MM.1S (cell line): ENCODE results near the gene SMAD4.

ENCODE experiments used
- DNase-seq: peaks from one replicate; pipeline ENCODE4 v3.0.0-alpha.2; 2015
- H2AFZ ChIP-seq: fragments of 300-600 bp; sonication (generic); 2 replicates; pipeline ENCODE4 v1.6.0; 2016; ENCODE audit warnings: antibody characterized with exemption, low read length
- H3F3A ChIP-seq: fragments of 300-600 bp; sonication (generic); 2 replicates; pipeline ENCODE4 v1.6.1; 2016; ENCODE audit warnings: mild to moderate bottlenecking, antibody characterized with exemption, low read length, moderate library complexity, mixed read lengths; ENCODE audit not compliant: insufficient read depth
- H3K27ac ChIP-seq: fragments of 300-600 bp; sonication (generic); 2 replicates; pipeline ENCODE4 v1.5.1; 2016; ENCODE audit warnings: mild to moderate bottlenecking, low read length
- H3K27me3 ChIP-seq: fragments of 300-600 bp; sonication (generic); replicated peaks from 2 replicates; pipeline ENCODE4 v1.6.0; 2016; ENCODE audit warnings: low read length; ENCODE audit not compliant: insufficient read depth
- H3K36me3 ChIP-seq: fragments of 300-600 bp; sonication (generic); replicated peaks from 2 replicates; pipeline ENCODE4 v1.6.1; 2016; ENCODE audit warnings: mild to moderate bottlenecking, low read length, mixed read lengths; ENCODE audit not compliant: insufficient read depth
- H3K4me1 ChIP-seq: fragments of 300-600 bp; sonication (generic); 2 replicates; pipeline ENCODE4 v1.6.1; 2016; ENCODE audit warnings: low read length, mixed read lengths
- H3K4me2 ChIP-seq: fragments of 300-600 bp; sonication (generic); 2 replicates; pipeline ENCODE4 v1.6.0; 2016; ENCODE audit warnings: low read depth, low read length
- H3K4me3 ChIP-seq: fragments of 300-600 bp; sonication (generic); 2 replicates; pipeline ENCODE4 v1.5.1; 2016; ENCODE audit warnings: low read length, mixed read lengths
- H3K79me2 ChIP-seq: fragments of 300-600 bp; sonication (generic); 2 replicates; pipeline ENCODE4 v1.6.1; 2016; ENCODE audit warnings: mixed run types, low read length, mixed read lengths
- H3K9ac ChIP-seq: fragments of 300-600 bp; sonication (generic); 2 replicates; pipeline ENCODE4 v1.6.1; 2016; ENCODE audit warnings: low read length, mixed read lengths
- H3K9me2 ChIP-seq: fragments of 300-600 bp; sonication (generic); replicated peaks from 2 replicates; pipeline ENCODE4 v1.6.1; 2016; ENCODE audit warnings: mild to moderate bottlenecking, low read length, mixed read lengths; ENCODE audit not compliant: insufficient read depth
- H3K9me3 ChIP-seq: fragments of 300-600 bp; sonication (generic); replicated peaks from 2 replicates; pipeline ENCODE4 v1.6.1; 2016; ENCODE audit warnings: mild to moderate bottlenecking, low read length, mixed read lengths; ENCODE audit not compliant: insufficient read depth
- H4K20me1 ChIP-seq: fragments of 300-600 bp; sonication (generic); 2 replicates; pipeline ENCODE4 v1.6.1; 2016; ENCODE audit warnings: mild to moderate bottlenecking, low read length, moderate library complexity, mixed read lengths; ENCODE audit not compliant: insufficient read depth
- EZH2 ChIP-seq: fragments of 300-600 bp; sonication (generic); optimal IDR thresholded peaks from 2 replicates; pipeline ENCODE3; 2017; ENCODE audit warnings: low read depth, mild to moderate bottlenecking, antibody characterized with exemption, low read length, mixed read lengths
- EZH2phosphoT487 ChIP-seq: fragments of 300-600 bp; sonication (generic); IDR thresholded peaks from 2 replicates; pipeline ENCODE4 v1.6.1; 2018; ENCODE audit warnings: antibody characterized with exemption, low read length
- TF ChIP-seq, protein P1 (sequence below): fragments of 300-600 bp; sonication (generic); IDR thresholded peaks from 2 replicates; pipeline ENCODE4 v1.5.1; 2016; ENCODE audit warnings: antibody characterized with exemption, low read length, mixed read lengths

Gene SMAD4

DNA sequence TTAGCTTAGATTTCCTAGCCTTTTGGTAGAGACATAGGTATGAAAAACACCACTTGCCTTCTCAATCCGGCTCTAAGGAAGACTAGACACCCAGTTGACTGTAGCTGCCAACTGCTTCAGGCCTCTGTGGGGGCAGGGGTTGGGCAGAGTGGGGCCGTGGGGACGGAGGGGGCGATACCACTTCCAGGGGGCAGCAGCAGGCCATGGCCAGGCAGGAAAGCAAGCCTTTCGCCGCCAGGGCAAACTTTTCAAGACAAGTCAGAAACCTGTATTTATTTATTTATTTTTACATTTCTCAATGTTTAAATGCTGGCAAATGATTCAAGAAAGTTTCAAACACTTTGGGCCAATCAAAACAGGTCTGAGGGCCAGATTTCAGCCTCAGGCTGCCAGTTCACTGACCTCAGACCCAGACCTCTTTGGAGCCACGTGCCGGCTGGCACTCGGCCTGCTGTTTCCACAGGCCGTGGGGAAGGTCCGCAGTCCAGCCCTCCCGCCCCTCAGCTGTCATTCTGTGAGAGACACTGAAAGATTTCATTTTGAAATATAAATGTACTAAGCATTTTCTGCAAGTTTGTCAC lies 103.7 kb downstream of the SMAD4 start:
- H3K9ac ChIP-seq: no peak overlapping the region
- no peak overlapping the region for H2AFZ ChIP-seq
- no peaks in the 10 kb centered on the region for H3K27me3 ChIP-seq
- DNase-seq: no peak
- H3K4me2 ChIP-seq: no peak overlapping the region
- H3K36me3 ChIP-seq: no peaks in the 10 kb centered on the region
- no peaks in the 10 kb centered on the region for H3K4me1 ChIP-seq
- no peak overlapping the region for H3K4me3 ChIP-seq
- no peaks in the 10 kb centered on the region for H3F3A ChIP-seq
- TF ChIP-seq, protein P1, sequence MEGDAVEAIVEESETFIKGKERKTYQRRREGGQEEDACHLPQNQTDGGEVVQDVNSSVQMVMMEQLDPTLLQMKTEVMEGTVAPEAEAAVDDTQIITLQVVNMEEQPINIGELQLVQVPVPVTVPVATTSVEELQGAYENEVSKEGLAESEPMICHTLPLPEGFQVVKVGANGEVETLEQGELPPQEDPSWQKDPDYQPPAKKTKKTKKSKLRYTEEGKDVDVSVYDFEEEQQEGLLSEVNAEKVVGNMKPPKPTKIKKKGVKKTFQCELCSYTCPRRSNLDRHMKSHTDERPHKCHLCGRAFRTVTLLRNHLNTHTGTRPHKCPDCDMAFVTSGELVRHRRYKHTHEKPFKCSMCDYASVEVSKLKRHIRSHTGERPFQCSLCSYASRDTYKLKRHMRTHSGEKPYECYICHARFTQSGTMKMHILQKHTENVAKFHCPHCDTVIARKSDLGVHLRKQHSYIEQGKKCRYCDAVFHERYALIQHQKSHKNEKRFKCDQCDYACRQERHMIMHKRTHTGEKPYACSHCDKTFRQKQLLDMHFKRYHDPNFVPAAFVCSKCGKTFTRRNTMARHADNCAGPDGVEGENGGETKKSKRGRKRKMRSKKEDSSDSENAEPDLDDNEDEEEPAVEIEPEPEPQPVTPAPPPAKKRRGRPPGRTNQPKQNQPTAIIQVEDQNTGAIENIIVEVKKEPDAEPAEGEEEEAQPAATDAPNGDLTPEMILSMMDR: no peak
- TF ChIP-seq EZH2phosphoT487: no peak
- TF ChIP-seq EZH2: no peak
- no peaks in the 10 kb centered on the region for H3K9me3 ChIP-seq
- no peak overlapping the region for H3K27ac ChIP-seq
- no peaks in the 10 kb centered on the region for H3K9me2 ChIP-seq
- H4K20me1 ChIP-seq: no peaks in the 10 kb centered on the region
- no peaks in the 10 kb centered on the region for H3K79me2 ChIP-seq
